HG02763 (cell line): ENCODE results near the gene SRP14.
"Not testable (repeated sequence)": the region's sequence is repeated elsewhere in the genome, so short reads cannot be mapped to it uniquely, and the experiment has no call there.

Experiments used
- ATAC-seq: cut with Tn5 transposase; IDR thresholded peaks from one replicate; pipeline ENCODE4 v1.9.1; 2021; ENCODE audit warnings: mild to moderate bottlenecking, moderate library complexity; ENCODE audit not compliant: unreplicated experiment

The SRP14 gene

GRCh38 chr15:40031300-40031699 is 7.7 kb downstream of the SRP14 start:
- ATAC-seq = no peak

GRCh38 chr15:40029979-40030893 is 8.7 kb downstream of the SRP14 start:
- no peak for ATAC-seq

- no peak for ATAC-seq
These were observed 10.1 kb downstream of the SRP14 start for GRCh38 chr15:40028853-40029252.

- no peak for ATAC-seq
These were observed 10.8 kb downstream of the SRP14 start for GRCh38 chr15:40028193-40028592.

- no peak for ATAC-seq
These were observed 22.6 kb downstream of the SRP14 start for GRCh38 chr15:40016224-40016865.

- no peak for ATAC-seq
These were observed 24.6 kb downstream of the SRP14 start for GRCh38 chr15:40014390-40014789.

- not testable (repeated sequence) for ATAC-seq
These were observed 25.6 kb downstream of the SRP14 start for GRCh38 chr15:40013372-40013771.

GRCh38 chr15:40011303-40011702 is 27.7 kb downstream of the SRP14 start:
- ATAC-seq = no peak

GRCh38 chr15:40010686-40011085 is 28.3 kb downstream of the SRP14 start:
- ATAC-seq = no peak

GRCh38 chr15:40008061-40008765 is 30.8 kb downstream of the SRP14 start:
- ATAC-seq = no peak

GRCh38 chr15:40006646-40007045 is 32.3 kb downstream of the SRP14 start:
- ATAC-seq = no peak

GRCh38 chr15:40006003-40006402 is 33.0 kb downstream of the SRP14 start:
- ATAC-seq = no peak

GRCh38 chr15:40003116-40003916 is 35.7 kb downstream of the SRP14 start:
- ATAC-seq = no peak

- no peak for ATAC-seq
These were observed 36.7 kb downstream of the SRP14 start for GRCh38 chr15:40002295-40002694.

- no peak for ATAC-seq
These were observed 39.3 kb downstream of the SRP14 start for GRCh38 chr15:39999538-40000200.

- ATAC-seq = no peak
These were observed 40.4 kb downstream of the SRP14 start for GRCh38 chr15:39998511-39999077.

- ATAC-seq = no peak
These were observed 41.3 kb downstream of the SRP14 start for GRCh38 chr15:39997639-39998038.

GRCh38 chr15:39997031-39997430 is 42.0 kb downstream of the SRP14 start:
- no peak for ATAC-seq

GRCh38 chr15:39996228-39996627 is 42.8 kb downstream of the SRP14 start:
- ATAC-seq = not testable (repeated sequence)

- ATAC-seq = not testable (repeated sequence)
These were observed 46.0 kb downstream of the SRP14 start for GRCh38 chr15:39992953-39993352.
